Measurements from ENCODE around the gene FAAH. TPM values are rescaled to one million over a fixed set of nuclear protein-coding genes. Genes with fewer than 3 reads are reported as not detected.

The FAAH gene
- total RNA-seq, 4 donors from 2014 or later: 18.1 to 50.5 (median 27.7) TPM

DNA sequence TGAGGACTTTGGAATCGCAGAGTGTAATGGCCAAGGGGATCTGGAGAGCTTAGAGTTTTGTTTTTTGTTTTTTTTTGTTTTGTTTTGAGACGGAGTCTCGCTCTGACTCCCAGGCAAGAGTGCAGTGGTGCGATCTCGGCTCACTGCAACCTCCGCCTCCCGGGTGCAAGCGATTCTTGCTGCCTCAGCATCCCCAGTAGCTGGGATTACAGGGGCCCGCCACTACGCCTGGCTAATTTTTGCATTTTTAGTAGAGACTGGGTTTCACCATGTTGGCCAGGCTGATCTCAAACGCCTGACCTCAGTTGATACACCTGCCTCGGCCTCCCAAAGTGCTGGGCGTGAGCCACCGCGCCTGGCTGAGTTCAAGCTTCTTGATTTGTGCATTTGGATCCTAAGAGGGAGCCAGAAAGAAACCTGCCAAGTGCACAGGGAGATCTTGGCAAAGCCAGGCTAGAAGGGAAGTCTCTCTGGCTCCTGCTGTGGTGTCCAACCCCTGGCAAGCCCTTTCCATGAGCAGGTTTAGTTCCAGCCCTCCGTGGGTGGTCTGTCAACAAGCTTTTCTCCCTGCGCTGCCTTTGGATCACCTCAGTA lies 852 bp downstream of the FAAH start:
- DNase-seq (ENCODE audit: low spot score in 2 of 2): no peak
- H3K27ac ChIP-seq: no peak overlapping the region
- no peaks in the 10 kb centered on the region for H3K27me3 ChIP-seq
- peaks cover 33% of the 10 kb centered on the region for H3K4me1 ChIP-seq
- no peaks in the 10 kb centered on the region for H3K36me3 ChIP-seq
- TF ChIP-seq, protein P1, sequence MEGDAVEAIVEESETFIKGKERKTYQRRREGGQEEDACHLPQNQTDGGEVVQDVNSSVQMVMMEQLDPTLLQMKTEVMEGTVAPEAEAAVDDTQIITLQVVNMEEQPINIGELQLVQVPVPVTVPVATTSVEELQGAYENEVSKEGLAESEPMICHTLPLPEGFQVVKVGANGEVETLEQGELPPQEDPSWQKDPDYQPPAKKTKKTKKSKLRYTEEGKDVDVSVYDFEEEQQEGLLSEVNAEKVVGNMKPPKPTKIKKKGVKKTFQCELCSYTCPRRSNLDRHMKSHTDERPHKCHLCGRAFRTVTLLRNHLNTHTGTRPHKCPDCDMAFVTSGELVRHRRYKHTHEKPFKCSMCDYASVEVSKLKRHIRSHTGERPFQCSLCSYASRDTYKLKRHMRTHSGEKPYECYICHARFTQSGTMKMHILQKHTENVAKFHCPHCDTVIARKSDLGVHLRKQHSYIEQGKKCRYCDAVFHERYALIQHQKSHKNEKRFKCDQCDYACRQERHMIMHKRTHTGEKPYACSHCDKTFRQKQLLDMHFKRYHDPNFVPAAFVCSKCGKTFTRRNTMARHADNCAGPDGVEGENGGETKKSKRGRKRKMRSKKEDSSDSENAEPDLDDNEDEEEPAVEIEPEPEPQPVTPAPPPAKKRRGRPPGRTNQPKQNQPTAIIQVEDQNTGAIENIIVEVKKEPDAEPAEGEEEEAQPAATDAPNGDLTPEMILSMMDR (IDR thresholded peaks at IDR 0.05): no peak
- TF ChIP-seq EP300 (IDR thresholded peaks at IDR 0.05) (no peak), POLR2A (IDR thresholded peaks at IDR 0.05) (no peak), POLR2AphosphoS5 (IDR thresholded peaks at IDR 0.05) (no peak)
- peak overlapping the region; percentile 61 for H3K4me3 ChIP-seq
- 22% methylated on average over 12 of the region's 17 CpGs for WGBS
- H3K9me3 ChIP-seq: peaks cover 3% of the 10 kb centered on the region

GRCh38 chr1:46396441-46397398 lies 2.6 kb downstream of the FAAH start:
- no peak for TF ChIP-seq POLR2A (IDR thresholded peaks at IDR 0.05)
- Histone ChIP-seq H3K27me3 (no peaks in the 10 kb centered on the region), H3K4me3 (no peak overlapping the region), H3K36me3 (no peaks in the 10 kb centered on the region), H3K27ac (no peak overlapping the region), H3K9me3 (peaks cover 3% of the 10 kb centered on the region), H3K4me1 (peaks cover 39% of the 10 kb centered on the region)
- 68% methylated on average over 10 of the region's 10 CpGs for WGBS
- DNase-seq (ENCODE audit: low spot score in 2 of 2): no peak

DNA sequence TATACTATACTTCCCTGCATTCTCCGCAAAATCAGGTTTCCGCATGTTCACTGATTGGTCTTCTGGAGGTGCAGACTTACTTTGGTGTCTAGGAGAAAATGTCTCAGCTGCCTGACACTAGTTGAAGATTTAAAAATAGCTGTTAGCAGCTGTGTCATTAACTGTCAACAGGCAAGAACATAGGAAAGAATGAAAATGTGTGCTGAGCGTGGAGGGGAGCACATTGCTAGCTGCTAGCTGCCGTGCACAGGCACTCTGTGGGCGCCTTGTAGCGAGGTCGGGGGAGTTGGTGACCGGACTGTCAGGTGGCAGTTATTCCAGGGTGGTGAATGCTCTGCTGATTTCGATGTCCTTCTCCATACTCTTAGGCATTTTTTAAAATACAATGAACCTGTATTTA lies 5.2 kb downstream of the FAAH start:
- H3K27ac ChIP-seq: no peak overlapping the region
- H3K4me1 ChIP-seq: peaks cover 45% of the 10 kb centered on the region
- no peak for DNase-seq (ENCODE audit: low spot score in 2 of 2)
- WGBS: 83% methylated on average over 9 of the region's 9 CpGs
- no peak overlapping the region for H3K4me3 ChIP-seq
- no peaks in the 10 kb centered on the region for H3K9me3 ChIP-seq
- no peaks in the 10 kb centered on the region for H3K27me3 ChIP-seq
- TF ChIP-seq, protein P1 (IDR thresholded peaks at IDR 0.05): no peak
- TF ChIP-seq POLR2A (IDR thresholded peaks at IDR 0.05): no peak
- TF ChIP-seq EP300 (IDR thresholded peaks at IDR 0.05): no peak
- no peak for TF ChIP-seq POLR2AphosphoS5 (IDR thresholded peaks at IDR 0.05)
- no peaks in the 10 kb centered on the region for H3K36me3 ChIP-seq

DNA sequence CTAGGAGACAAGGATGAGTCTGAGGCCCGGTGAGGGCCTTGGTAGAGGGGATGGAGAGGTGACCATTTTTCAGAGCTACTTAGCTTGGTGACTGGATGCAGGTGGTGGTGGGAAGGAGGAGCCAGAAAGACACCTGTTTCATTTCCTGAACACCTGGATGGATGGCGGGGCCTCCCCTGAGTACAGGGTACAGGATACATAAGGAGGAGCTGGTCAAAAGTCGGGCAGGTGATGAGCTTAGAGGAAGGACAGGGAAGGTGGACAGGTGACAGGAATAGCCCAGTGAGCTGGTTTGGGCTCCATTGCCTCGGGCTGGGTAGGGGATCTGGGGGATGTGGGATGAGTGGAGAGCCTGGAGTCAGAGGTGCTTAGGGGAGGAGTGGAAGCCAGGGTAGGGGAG lies 6.3 kb downstream of the FAAH start:
- DNase-seq (ENCODE audit: low spot score in 2 of 2): no peak
- Histone ChIP-seq H3K36me3 (no peaks in the 10 kb centered on the region), H3K4me1 (peaks cover 34% of the 10 kb centered on the region), H3K27me3 (no peaks in the 10 kb centered on the region), H3K9me3 (no peaks in the 10 kb centered on the region), H3K4me3 (no peak overlapping the region), H3K27ac (no peak overlapping the region)
- 82% methylated on average over 4 of the region's 4 CpGs for WGBS
- TF ChIP-seq, protein P1 (IDR thresholded peaks at IDR 0.05): no peak
- TF ChIP-seq POLR2AphosphoS5 (IDR thresholded peaks at IDR 0.05) (no peak), POLR2A (IDR thresholded peaks at IDR 0.05) (no peak), EP300 (IDR thresholded peaks at IDR 0.05) (no peak)

DNA sequence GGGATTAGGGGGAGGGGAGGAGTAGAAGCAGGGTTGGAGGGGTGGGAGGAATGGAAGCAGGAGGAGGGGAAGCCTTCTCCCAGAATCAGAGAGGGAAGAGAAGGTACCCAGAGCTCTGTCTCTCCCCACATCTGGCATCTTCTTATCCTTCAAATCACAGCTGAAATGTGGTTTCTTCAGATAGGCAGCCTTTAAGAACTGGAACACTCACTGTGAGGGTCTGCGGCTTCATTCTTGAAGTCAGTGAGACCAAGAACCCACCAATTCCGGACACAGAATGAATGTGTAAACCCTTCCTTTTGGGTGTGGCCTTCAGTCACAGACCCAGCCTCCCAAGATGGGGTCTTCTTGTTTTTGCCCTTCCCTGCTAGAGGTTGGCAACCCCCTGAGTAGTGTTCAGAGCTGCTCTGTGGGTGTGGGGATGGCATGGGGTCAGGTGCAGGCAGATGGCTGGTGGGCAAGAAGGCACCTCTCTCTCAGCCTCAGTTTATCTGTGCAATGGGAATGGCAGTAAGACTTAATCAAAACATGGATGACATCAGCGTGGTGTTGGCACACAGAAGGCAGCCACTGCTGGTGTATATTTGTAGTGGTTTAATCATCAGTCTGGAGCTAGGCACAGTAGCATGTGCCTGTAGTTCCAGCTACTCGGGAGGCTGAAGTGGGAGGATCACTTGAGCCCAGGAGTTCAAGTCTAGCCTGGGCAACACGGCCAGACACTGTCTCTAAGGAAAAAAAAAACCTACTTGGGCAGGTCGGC lies 7.2 kb downstream of the FAAH start:
- Histone ChIP-seq H3K27me3 (no peaks in the 10 kb centered on the region), H3K4me1 (peaks cover 31% of the 10 kb centered on the region), H3K9me3 (no peaks in the 10 kb centered on the region), H3K4me3 (no peak overlapping the region), H3K36me3 (no peaks in the 10 kb centered on the region), H3K27ac (no peak overlapping the region)
- TF ChIP-seq POLR2AphosphoS5 (IDR thresholded peaks at IDR 0.05) (no peak), EP300 (IDR thresholded peaks at IDR 0.05) (no peak)
- no peak for DNase-seq (ENCODE audit: low spot score in 2 of 2)
- WGBS: 41% methylated on average over 6 of the region's 6 CpGs
